Activated CD8-positive, alpha-beta T cell treated with anti-CD3 and anti-CD28 coated beads, Interleukin-2, amount 10 ng/mL, durations not matched to agents 7 days and 5 days (primary cell): Measurements from ENCODE around the gene NOL4L. TPM values are rescaled to one million over a fixed set of nuclear protein-coding genes. Genes with fewer than 3 reads are reported as not detected.

ENCODE experiments used
- ATAC-seq: fragments of 150-1000 bp; cut with Tn5 transposase; one replicate; pipeline ENCODE4 v1.10.0; 2021; ENCODE audit warnings: moderate library complexity
- CTCF ChIA-PET: fragments of 350-600 bp; sonication (Branson Sonifier 250); formaldehyde crosslinking; loops from one replicate; lab custom pipeline; 2021; ENCODE audit warnings: antibody characterized with exemption; lab: Charles Lee
- POLR2A ChIA-PET: fragments of 350-600 bp; sonication (Branson Sonifier 250); formaldehyde crosslinking; loops from one replicate; lab custom pipeline; 2021; ENCODE audit warnings: antibody characterized with exemption; lab: Charles Lee
- DNase-seq: peaks from one replicate; pipeline ENCODE4 v3.0.0-alpha.2; 2020
- H3K27ac Mint-ChIP-seq: one replicate; pipeline ENCODE4 v1.8.0; 2021; ENCODE audit warnings: mild to moderate bottlenecking, mixed read lengths
- H3K27me3 Mint-ChIP-seq: one replicate; pipeline ENCODE4 v1.8.0; 2021; ENCODE audit warnings: low read depth, mixed read lengths
- H3K36me3 Mint-ChIP-seq: one replicate; pipeline ENCODE4 v1.8.0; 2021; ENCODE audit warnings: low read depth, mixed read lengths
- H3K4me1 Mint-ChIP-seq: one replicate; pipeline ENCODE4 v1.8.0; 2021; ENCODE audit warnings: low read depth, mixed read lengths
- H3K4me3 Mint-ChIP-seq: one replicate; pipeline ENCODE4 v1.8.0; 2021; ENCODE audit warnings: mild to moderate bottlenecking, mixed read lengths
- H3K9me3 Mint-ChIP-seq: one replicate; pipeline ENCODE4 v1.8.0; 2022; ENCODE audit warnings: mixed read lengths; ENCODE audit not compliant: insufficient read depth
- total RNA-seq, 2 experiments: library from RNA; stranded (reverse); gene quantifications; one replicate each; pipeline ENCODE4 v1.2.3, GENCODE V29; 2021

NOL4L gene
- total RNA-seq, 2 experiments from 2014 or later, result 22.2 to 24.5 TPM

- Mint-ChIP-seq H3K27ac (peak overlapping the region; percentile 39), H3K4me1 (peaks cover 11% of the 10 kb centered on the region), H3K36me3 (peaks cover 6% of the 10 kb centered on the region), H3K4me3 (no peak overlapping the region), H3K27me3 (no peaks in the 10 kb centered on the region), H3K9me3 (no peaks in the 10 kb centered on the region)
- ChIA-PET CTCF (no interaction called here), POLR2A (no interaction called here)
- ATAC-seq (no peak), DNase-seq (no peak)
These were observed 109.9 kb downstream of the NOL4L start for GRCh38 chr20:32474967-32475811.

DNA sequence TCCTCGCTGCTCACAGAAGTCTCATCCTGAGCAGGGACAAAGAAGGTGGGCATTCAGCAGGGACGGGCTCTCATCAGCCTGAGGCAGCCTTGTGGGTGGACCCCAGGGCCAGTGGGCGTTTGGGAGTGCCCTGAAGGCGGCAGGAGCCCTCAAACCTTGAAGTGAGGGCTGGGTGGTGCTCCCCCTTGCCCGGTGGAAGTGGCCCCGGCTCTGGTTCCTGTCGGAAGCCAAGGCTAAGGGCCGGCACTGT, 110.5 kb downstream of the NOL4L start:
- DNase-seq (no peak), ATAC-seq (no peak)
- Mint-ChIP-seq H3K9me3 (no peaks in the 10 kb centered on the region), H3K4me3 (no peak overlapping the region), H3K36me3 (peaks cover 6% of the 10 kb centered on the region), H3K4me1 (peaks cover 11% of the 10 kb centered on the region), H3K27ac (no peak overlapping the region), H3K27me3 (no peaks in the 10 kb centered on the region)
- ChIA-PET POLR2A (no interaction called here), CTCF (no interaction called here)

DNA sequence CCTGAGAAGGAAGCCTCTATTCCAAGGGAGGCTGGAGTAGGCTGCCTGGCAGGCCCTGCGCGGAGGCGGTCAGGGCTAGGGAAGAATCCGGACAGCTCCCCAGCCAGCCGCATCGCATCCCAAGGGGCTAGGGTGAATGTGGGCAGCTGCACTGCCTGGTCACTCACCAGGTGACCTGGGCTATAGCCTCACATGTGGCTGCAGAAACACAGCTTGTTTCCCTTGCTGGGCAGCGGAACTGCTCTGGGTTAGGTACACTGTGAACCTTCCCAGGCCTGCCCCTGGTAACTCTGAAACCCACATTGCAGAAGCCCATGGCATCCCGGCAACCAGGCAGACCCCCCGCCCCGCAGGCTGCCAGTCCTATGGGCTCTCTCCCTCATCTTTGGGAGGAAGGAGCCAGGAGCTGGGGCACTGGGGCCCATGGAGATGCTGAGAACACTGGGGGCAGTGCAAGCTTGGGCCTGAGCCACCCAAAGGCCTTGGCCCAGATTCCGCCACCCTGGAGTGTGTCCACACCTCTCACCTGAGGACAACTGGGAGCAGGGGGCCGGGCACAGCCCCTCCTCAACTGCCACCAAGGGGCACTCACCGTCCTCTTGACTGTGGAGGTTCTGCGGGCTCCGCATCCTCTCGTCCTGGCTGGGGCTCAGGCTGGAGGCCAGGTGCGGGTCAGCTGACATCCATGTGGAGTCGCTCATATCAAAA, 111.0 kb downstream of the NOL4L start:
- CTCF ChIA-PET, result no interaction called here
- Mint-ChIP-seq H3K4me1 (peaks cover 11% of the 10 kb centered on the region), H3K36me3 (peaks cover 6% of the 10 kb centered on the region), H3K9me3 (no peaks in the 10 kb centered on the region), H3K27ac (no peak overlapping the region), H3K27me3 (no peaks in the 10 kb centered on the region), H3K4me3 (no peak overlapping the region)
- no peak for ATAC-seq
- DNase-seq, result no peak
- POLR2A ChIA-PET, result no interaction called here

DNA sequence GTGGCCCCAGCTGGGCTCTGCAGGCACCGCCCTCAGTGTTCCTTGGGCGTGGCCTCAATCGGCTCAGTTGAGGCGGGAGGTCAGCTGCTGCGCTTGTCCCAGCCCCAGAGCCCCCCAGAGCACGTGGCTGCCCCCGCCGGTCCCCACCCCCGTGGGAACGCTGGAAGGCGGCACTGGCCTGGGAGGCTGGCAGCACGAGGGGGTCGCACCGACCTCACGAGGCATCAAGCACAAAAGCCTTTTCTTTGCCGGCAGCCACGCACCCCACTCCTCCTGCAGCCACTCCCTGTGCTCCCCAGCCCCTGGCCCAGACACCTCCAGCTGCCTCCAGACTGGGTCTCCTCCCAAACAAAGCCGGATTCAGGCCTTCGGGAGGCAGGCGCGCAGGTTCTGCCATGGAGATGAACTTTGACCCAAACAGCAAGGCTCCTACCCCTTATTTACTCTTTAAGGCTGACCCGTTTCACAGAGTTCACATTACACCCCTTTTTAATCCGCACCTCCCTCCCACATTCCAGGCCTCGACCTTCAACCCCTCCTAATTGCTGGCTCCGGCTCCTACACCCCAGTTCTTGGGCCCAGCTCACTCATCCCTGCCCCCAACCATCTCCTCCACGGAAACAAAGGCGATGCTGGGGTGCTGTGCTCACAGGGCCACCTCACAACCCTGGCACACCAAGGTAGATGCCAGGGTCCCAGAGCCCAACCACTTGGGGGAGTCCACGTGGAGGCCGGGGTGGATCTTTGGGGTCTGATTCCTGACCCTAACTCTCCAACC, 111.7 kb downstream of the NOL4L start:
- DNase-seq, result no peak
- POLR2A ChIA-PET, result no interaction called here
- Mint-ChIP-seq H3K27ac (no peak overlapping the region), H3K4me1 (peaks cover 11% of the 10 kb centered on the region), H3K36me3 (peaks cover 6% of the 10 kb centered on the region), H3K27me3 (no peaks in the 10 kb centered on the region), H3K9me3 (no peaks in the 10 kb centered on the region), H3K4me3 (no peak overlapping the region)
- CTCF ChIA-PET, result no interaction called here
- ATAC-seq, result no peak

DNA sequence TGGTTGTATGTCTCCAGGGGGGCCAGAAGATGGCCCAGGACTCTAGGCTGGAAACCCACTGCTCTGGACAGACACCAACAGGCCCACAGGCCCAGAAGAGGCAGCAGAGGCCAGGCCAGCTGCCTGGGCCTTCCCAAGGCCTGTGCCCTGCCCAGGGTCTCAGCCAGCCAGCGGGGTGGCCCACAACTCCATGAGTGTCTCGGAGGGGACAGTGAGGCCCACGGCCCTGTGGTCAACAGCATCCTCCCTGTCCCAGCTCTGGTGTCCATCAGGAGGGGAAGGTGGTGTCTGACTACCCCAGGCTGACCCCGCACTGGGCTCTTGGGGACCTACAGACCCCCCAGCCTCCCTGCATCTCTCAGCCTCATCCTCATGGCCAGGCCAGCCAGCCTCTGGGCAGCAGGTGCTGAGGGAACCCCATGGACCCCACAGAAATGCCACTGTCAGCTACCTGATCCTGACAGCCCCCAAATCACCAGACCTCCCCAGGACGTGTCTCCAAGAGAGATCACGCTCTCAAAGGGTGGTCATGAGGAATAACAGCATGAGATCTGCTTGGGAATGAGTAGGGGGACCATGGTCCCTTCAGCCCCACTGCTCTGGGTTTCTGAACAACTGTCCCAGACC, 112.4 kb downstream of the NOL4L start:
- Mint-ChIP-seq H3K4me1 (peaks cover 11% of the 10 kb centered on the region), H3K27ac (no peak overlapping the region), H3K27me3 (no peaks in the 10 kb centered on the region), H3K9me3 (no peaks in the 10 kb centered on the region), H3K36me3 (peaks cover 6% of the 10 kb centered on the region), H3K4me3 (no peak overlapping the region)
- CTCF ChIA-PET, result interaction anchor here (2.0 kb wide), 1 partner anchor 8 kb away, joined by 6 read pairs; no protein-coding TSS in a partner anchor
- POLR2A ChIA-PET, result no interaction called here
- DNase-seq (no peak), ATAC-seq (no peak)

- no peak for ATAC-seq
- ChIA-PET POLR2A (no interaction called here), CTCF (interaction anchor here (0.8 to 2.0 kb wide), 3 partner anchors 10 to 181 kb away, joined by 3 to 6 read pairs (median 4); no protein-coding TSS in a partner anchor)
- peaks cover 6% of the 10 kb centered on the region for H3K36me3 Mint-ChIP-seq
- H3K27ac Mint-ChIP-seq, result no peak overlapping the region
- no peak for DNase-seq
- no peak overlapping the region for H3K4me3 Mint-ChIP-seq
- H3K27me3 Mint-ChIP-seq, result no peaks in the 10 kb centered on the region
- peaks cover 3% of the 10 kb centered on the region for H3K4me1 Mint-ChIP-seq
- H3K9me3 Mint-ChIP-seq, result no peaks in the 10 kb centered on the region
These were observed 114.2 kb downstream of the NOL4L start for GRCh38 chr20:32470940-32471339.

DNA sequence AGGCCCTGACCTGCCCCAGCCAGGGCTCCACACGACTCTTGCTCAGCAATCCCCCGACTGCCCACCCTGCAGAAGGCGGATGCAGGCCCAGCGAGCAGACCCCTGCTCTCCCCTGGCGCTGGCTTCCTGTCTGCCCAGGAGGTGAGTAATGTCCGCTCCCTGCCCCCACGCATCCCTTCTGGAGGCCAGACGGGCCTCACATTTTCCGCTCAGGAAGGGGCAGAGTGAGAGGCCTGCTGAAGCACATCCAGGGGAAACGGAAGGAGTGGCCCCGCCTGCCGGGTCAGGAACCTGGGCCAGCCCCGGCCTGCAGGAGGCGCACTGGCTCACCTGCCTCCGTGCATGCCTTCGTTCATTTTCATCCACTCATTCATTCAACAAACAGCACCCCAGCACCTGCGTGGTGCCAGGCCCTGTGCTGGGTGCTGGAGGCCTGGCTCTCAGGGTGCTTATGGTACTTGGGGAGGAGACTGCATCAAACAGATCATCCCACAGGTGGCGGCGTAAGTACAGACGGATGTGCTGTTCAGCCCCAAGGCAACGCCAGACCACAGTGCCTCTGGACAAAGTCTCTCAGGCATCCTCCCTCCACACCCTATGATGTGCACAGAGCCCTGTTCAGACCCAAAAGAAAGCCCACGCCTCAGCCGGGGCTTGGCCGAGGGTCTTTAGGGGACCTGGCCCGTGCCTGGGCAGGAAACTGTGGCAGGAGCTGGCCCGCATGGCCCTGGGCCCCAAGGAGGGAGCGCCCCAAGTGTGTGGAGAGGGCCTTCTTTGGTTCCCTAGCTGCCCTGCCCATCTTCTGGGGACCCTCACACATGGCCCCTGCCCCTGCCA, 114.9 kb downstream of the NOL4L start:
- H3K27ac Mint-ChIP-seq, result peak overlapping the region; percentile 18
- DNase-seq (peak; percentile 44), ATAC-seq (peak; percentile 50)
- peaks cover 6% of the 10 kb centered on the region for H3K36me3 Mint-ChIP-seq
- ChIA-PET CTCF (interaction anchor here (1.2 to 2.0 kb wide), 2 partner anchors 10 to 182 kb away, joined by 3 to 6 read pairs; no protein-coding TSS in a partner anchor), POLR2A (no interaction called here)
- H3K27me3 Mint-ChIP-seq, result no peaks in the 10 kb centered on the region
- H3K4me3 Mint-ChIP-seq, result no peak overlapping the region
- no peaks in the 10 kb centered on the region for H3K9me3 Mint-ChIP-seq
- H3K4me1 Mint-ChIP-seq, result no peaks in the 10 kb centered on the region

DNA sequence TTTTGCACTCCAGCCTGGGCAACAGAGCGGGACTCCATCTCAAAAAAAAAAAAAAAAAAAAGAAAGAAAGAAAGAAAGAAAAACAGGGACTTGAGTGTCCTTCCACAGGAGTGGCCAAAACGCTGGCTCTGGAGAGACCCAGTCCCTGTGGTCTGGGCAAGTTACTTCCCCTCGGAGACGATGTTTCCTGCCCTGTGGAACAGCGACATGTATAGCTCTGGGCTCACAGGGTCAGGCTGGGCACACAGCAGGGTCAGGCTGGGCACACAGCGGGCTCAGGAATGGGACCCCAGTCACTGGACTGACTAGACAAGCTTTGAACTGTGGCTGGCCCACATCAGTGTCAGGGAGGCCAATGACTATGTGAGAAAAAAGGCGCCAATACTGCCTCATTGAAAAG, 116.3 kb downstream of the NOL4L start:
- no peaks in the 10 kb centered on the region for H3K9me3 Mint-ChIP-seq
- no peaks in the 10 kb centered on the region for H3K27me3 Mint-ChIP-seq
- no peak overlapping the region for H3K4me3 Mint-ChIP-seq
- POLR2A ChIA-PET, result no interaction called here
- DNase-seq (no peak), ATAC-seq (no peak)
- H3K27ac Mint-ChIP-seq, result no peak overlapping the region
- H3K36me3 Mint-ChIP-seq, result peaks cover 6% of the 10 kb centered on the region
- H3K4me1 Mint-ChIP-seq, result no peaks in the 10 kb centered on the region
- CTCF ChIA-PET, result no interaction called here

GRCh38 chr20:32468313-32468640, 116.9 kb downstream of the NOL4L start:
- ATAC-seq (no peak), DNase-seq (no peak)
- Mint-ChIP-seq H3K27ac (no peak overlapping the region), H3K4me1 (no peaks in the 10 kb centered on the region), H3K9me3 (no peaks in the 10 kb centered on the region), H3K27me3 (no peaks in the 10 kb centered on the region), H3K4me3 (no peak overlapping the region), H3K36me3 (peaks cover 2% of the 10 kb centered on the region)
- POLR2A ChIA-PET, result no interaction called here
- CTCF ChIA-PET, result no interaction called here

DNA sequence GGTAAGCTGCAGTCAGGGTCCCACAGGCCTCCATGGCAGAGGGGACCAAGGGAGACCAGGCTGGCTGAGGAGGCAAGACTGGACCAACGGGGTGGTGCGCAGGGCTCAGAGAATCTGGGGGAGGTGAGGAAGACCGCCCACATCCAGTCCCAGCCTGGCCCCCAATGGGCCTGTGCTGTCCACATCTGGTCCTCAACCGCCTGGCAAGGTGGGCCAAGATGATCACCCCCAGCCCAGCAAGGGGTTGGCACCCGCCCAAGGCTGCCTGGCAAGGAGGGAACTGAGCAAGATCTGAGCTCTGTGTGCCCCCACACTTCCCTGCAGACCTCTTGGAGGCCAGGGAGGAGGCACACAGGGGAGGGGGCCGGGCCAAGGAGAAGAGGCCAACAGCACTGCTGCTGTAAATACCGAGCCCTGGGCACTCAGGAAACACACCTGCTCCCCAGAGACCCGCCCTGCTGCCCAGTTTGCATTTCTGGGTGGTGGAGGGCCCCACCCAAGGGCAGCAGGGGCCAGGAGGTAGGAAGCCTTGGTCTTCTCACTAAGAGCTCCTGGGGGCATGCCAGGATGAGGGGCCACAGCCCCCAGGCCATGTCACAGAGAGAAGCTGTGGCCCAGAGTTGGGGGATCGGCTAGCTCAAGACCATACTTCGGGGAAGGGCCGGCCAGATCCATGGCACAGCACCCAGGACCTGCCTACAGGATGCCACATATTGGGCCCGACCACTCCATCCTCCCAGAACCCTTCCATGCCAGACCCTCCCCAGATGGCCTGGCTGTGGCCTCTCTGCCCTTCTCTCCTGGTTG, 117.4 kb downstream of the NOL4L start:
- ChIA-PET POLR2A (no interaction called here), CTCF (no interaction called here)
- H3K4me3 Mint-ChIP-seq, result no peak overlapping the region
- no peaks in the 10 kb centered on the region for H3K27me3 Mint-ChIP-seq
- peaks cover 2% of the 10 kb centered on the region for H3K36me3 Mint-ChIP-seq
- H3K27ac Mint-ChIP-seq, result no peak overlapping the region
- no peaks in the 10 kb centered on the region for H3K4me1 Mint-ChIP-seq
- DNase-seq (no peak), ATAC-seq (no peak)
- no peaks in the 10 kb centered on the region for H3K9me3 Mint-ChIP-seq
